ENCODE data around the gene IL24.

Gene IL24

DNA sequence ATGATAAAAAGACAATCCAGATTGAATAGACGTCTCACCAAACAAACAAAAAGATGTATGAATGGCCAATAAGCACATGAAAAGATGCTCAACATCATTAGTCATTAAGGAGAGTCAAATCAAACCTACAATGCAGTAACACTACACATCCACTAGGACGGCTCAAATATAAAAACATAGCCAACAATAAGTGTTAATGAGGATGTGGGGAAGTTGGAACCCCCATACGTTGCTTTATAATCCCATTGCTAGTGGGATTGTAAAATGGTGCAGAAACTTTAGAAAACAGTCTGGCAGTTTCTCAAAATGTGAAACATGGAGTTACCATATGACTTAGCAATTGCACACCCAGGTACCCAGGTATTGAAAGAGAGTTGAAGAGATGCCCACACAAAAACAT lies 14.7 kb upstream of the IL24 start:
- no peak for DNase-seq

DNA sequence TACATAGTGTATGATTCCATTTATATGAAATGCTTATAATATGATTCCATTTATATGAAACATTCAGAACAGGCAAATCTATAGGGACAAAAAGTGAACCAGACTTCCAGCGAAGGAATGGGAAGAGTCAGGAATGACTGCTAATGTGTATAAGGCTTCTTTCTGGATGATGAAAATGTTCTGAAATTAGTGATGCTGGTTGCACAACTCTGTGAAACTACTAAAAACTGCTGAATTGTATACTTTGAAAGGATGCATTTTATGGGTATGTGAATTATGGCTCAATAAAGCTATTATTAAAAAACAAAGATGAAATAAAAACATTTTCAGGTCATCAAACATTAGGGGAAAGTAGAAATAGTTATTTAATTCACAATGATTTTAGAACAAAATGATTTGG lies 14.1 kb upstream of the IL24 start:
- no peak for DNase-seq

DNA sequence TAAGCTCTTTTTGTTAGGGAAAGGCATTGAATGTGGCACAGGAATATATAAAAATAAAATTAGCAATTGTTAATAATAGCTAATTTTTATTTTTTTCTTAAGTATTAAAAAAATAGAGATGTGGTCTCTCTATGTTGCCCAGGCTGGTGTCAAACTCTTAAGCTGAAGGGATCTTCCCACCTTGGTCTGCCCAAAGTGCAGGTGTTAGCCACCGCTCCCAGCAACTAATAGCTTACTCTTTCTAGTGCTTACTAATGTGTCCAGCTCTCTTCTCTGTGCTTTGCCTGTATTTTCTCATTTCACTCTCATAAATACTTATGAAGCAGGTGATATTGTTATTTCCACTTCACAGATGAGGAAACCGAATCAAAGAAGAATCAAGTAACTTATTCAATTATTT lies 13.4 kb upstream of the IL24 start:
- DNase-seq = no peak

DNA sequence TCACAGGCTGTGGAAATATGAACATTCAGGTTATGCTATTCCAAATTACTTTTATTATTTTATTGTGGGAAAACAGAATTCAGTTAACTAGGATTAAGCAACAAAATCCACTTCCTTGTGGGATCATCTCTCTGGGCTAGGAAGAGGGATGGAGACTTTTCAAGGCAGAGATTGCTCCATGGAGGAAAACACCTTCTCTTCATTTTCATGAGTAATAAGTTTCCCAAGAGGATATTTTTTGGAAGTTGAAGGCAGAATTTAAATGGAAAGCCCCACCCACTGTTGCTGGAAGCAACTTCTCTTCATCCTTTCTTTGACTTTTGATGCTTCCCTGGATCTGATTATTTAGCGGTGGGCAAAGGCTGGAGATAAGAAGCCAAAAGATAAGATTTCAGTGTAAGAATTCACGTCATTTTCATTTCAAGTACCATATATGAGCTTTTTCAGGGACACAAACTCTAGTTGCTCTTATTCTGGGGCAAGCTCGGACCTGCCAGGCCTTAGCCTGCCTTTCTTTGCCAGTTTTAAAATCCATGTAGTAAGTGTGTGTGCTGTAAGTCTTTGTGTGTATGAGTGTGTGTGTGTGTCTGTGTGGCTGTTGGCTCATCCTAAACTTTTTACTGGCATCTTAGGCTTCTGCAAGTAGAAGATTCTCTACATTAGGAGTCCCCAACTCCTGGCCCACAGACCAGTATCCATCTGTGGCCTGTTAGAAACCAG lies 11.7 kb upstream of the IL24 start:
- DNase-seq = no peak

DNA sequence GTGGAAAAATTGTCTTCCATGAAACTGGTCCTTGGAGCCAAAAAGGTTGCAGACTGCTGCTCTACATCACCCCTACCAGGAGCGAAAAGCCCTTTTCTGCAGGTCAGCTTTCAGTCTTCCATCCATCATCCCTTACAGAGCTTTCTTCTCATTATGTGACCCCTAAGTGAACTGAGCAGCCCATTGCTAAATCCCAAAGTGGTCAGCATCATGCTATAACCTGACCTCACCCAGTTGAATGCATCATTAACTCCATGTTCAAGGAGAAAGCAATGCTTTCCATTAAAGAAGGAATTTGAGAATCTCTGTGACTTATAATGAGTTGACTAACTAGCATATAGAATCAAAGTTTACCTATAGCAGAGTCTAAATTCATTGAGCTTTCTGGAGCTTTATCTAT lies 10.4 kb upstream of the IL24 start:
- no peak for DNase-seq

DNA sequence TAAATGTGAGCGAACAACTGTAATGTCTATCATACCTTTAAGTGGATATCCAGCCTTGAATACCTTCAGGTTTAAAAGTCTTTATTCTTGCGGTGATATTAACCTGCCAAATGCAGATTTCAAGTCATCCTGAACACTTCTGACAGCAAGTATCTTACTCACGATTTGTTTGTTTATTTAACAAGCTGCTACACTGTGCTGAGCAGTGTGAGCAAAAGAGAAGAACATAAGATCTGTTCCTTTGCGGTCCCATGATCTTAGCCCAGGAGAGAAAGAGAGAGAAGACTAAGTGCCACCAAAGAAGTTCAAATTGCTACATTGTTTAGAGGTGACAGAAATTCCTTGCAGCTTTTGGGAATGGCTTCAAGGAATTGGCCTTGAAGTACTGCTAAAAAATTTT lies 9.5 kb upstream of the IL24 start:
- no peak for DNase-seq

DNA sequence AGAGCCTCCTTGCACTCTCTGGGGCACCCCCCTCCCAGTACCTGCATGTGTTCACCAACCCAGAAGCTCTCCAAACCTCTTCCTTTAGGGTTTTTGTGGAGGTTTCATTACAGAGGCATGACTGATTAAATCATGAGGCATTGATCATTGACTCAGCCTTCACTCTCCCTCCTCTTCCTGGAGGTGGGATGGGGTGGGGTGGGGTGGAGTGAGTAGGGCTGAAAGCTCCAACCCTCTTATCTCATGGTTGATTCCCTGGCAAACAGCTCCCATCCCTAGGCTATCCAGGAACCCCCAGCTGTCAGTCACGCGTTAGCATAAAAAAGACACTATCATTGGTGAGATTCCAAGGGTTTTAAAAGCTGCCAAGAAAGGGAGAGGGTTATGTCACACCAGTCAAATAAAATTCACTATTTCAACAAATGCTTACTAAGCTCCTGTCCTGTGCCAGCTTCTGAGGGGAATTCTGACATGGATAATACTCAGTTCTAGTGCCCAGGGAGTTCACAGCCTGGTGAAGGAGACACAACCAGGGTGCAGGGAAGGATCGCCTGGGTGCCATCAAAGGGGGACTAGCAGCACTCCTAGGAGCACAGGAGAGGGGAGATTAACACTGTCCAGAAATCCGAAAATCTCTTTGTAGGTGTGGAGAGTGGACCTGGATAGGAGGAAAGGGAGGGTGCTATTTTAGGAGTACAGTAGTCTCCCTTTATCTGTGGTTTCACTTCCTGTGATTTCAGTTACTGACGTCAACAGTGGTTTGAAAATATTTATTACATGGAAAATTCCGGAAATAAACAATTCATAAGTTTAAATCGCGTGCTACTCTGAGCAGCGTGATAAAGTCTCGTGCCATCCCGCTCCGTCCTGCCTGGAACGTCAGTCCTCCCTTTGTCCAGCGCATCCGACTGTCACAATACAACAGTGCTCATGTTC lies 6.8 kb upstream of the IL24 start:
- no peak for DNase-seq

DNA sequence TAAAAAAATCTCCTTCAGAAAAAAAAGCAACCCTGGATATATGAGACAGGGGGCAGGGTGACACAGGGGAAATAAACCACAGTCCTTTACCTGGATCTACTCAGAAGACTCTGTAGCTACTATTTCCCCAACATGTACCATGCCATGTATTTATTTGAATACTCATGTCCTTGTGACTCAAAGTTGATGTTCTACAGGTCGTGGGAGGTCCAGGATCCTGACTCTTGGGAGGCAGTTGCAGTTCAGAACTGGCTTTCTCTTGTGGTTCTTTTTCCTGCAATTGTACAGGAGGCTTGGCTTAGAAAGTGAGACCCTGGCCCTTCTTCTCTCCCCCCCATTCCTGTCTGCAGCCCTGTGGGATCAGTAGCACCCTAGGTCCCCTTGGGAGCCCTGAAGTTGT lies 5.8 kb upstream of the IL24 start:
- DNase-seq = no peak

DNA sequence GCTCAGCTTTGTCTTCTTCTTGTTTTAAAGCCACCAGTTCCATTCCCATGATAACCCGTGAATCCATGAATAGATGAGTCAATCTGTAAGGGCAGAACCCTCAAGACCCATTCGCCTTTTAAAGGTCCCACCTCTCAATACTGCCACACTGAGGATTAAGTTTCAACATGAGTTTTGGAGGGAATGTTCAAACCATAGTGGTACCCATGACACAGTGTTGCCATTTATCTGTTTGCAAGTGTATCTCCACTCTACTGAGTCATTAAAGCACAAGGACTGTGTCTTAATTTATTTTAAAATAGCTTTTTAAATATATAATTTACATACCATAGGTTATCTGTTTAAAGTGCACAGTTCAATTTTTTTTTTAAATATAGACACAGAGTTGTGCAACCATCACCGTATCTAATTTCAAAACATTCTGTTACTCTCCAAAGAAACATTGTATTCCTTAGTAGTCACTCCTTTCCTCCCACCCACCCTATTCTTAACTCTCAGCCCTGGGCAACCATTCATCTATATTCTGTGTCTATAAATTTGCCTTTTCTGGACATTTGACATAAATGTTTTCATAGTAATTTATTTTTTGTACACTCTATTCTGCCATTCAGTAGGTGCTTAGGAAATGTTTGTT lies 4.8 kb upstream of the IL24 start:
- no peak for DNase-seq

DNA sequence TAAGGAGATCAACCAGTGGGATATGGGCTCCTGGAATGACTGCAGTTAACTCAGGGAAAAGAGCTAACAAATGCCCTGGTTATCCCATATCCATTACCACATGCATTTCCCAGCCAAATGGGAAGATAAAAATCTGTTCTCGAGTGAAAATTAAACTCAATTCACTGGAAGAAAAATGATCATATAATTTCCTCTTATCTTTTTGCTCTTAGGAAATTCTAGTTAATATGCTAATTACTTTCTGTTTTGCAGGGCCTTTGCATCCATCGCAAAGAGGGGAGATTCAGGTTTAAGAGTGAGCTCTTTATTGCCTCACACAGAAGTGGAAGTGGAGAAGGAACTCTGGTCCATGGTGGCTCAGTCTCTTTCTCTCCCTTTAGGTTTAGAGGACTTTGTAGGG lies 3.9 kb upstream of the IL24 start:
- no peak for DNase-seq

DNA sequence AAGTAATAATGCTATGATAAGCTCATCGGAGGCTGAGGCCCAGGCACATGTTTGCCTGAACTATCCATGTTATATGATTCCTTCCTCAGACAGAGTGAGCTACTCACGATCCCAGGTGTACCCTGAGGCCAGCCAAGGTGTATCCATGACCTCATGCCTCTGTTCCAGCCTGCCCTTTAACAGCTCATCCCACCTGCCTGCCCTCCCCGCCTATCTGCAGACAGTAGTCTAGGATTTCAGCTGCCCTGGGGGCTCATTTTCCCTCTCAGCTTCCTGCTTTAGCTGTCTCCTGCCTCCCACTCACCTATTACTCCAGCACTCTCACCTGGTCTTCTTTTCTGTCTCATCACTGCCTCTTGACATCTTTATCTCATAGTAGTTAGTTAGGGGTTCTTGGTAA lies 1.9 kb upstream of the IL24 start:
- DNase-seq = no peak

DNA sequence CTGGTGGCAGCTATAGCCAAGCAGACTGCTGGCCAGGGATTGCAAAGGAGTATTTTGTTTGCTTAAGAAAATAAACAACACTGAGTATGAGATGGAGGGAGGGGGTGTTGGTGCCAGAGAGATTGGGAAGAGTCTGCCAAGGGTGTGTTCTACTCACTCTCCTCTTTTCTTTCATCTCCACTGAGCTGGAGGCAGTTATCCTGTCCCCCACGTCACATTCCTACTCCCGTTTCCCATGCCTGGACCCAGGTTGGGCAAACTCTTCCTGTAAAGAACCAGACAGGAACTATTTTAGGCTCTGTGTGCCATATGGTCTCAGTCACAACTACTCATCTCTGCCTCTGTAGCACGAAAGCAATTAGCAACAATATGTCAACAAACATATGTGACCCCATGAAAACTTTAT lies 1.4 kb upstream of the IL24 start:
- DNase-seq = no peak

DNA sequence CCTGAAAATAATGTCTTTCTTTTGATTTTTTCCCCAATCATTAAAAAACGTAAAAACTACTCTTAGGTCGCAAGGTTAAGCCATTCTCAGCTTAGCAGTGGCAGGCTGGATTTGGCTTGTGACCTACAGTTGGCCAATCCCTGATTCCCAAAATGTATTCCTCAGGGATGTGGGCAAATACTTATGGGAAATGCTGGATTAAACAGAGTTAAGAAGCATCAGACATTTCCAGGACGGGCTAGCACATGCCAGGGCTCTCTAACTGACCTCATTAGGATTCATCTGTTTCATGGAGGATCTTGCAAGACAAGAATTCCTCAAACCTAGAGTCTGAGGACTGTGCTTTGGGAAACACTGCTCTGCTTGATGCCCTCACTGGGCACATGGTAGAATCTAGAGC lies 982 bp upstream of the IL24 start:
- no peak for DNase-seq

DNA sequence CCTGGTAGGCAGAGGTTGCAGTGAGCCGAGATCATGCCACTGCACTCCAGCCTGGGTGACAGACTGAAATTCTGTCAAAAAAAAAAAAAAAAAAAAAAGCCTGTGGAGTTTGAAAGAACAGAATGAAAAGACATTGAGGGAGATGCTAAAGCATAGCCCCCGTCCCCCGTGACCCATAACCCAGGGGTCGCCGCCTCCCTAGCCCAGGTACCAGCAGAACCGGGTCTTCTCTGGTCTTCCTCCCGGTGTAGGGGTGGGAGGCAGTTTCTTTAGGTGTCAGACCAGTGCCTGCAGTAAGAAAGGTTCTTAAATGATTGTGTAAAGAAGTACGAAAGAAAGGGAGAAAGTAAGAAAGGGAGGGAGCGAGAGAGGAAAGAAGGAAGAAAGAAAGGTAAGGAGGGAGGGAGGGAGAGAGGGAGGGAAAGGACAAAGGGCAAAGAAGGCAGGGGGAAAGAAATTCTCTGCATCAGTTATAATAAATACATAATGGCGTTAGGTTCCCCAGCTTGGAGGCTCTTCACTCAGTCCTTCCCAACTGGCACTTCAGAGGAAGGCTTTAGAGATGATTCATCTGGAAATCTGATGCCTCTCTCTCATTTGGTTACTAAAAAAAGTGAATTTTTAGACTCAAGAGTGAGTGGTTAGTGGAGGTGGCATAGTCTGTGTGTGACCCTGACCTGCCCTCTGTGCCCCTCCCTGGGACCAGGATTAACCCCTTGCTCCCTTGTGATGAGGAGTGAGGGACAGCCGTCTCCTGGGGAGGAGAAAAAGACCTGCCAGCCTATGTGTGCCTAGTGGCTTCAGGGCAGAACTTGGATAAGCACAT lies 1.1 kb downstream of the IL24 start:
- no peak for DNase-seq

DNA sequence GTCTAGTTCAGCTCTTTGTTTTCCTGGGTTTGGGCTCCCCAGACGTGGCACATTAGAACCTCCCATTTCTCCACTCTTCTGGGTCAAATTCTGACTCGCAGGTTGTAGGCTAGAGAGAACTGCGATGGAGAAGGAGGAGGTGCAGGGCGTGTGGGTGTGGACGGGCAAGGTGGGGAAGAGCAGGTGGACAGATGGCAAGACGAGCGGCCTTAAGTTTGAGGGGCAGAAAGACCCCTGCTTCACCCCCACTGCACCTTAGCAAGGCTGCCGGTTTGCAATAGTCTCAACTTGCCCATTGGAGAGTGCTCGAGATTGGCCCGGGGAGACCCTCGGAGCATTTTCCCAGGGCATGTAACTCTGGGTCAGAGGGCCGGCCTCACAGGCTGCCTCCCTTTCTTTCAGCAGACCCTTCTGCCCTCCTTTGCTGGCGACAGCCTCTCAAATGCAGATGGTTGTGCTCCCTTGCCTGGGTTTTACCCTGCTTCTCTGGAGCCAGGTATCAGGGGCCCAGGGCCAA lies 1.7 kb downstream of the IL24 start:
- no peak for DNase-seq

DNA sequence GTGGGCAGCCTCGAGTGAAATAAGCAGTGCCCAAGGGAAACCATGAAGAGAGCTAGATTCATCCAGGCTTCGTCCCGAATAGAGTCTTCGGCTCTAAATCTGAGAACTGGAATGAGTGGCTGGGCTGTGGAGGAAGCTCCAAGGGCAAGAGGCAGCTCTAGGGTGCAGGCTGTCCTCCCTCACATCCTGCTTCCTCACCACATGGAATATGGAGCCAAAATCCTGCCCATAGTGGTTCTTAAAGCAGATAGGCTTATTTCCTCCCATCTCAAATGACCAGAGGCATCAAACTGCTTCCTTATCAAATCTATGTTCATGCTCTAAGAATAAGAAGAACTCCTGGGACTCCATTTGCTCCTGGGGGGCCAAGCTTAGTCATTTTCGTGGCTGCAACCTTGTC lies 2.5 kb downstream of the IL24 start:
- no peak for DNase-seq

DNA sequence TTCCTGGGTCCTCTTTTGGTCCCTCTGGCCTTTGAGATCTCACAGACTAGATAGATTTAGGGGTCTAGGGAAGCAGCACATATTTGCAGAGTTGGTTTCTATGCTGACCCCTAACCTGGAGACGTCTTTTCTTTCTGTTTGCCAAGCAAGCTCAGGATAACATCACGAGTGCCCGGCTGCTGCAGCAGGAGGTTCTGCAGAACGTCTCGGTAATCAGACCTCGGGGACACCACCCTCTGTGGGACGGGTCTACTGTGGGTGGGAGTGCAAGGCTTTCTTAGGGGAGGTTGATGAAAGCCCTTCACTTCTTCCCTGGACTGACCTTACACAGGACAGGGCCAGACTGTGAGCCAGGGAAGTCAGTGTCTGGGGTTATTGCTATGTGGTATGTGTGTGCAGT lies 2.9 kb downstream of the IL24 start:
- no peak for DNase-seq

DNA sequence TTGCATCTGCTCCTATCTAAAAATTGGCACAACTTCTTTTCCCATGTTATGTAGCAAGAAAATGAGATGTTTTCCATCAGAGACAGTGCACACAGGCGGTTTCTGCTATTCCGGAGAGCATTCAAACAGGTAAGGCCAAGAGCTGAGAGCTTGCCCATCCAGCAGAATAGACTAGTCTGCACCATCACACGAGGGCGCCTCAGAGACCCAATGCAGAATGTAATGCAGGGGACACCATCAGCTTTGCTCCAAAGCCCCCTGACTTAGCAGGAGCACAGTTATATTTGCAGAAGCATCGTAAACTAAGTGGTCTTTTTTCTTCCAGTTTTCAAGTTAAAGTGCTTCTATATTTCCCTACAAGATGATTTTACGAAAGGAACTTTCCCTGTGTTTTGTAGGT lies 4.7 kb downstream of the IL24 start:
- no peak for DNase-seq

DNA sequence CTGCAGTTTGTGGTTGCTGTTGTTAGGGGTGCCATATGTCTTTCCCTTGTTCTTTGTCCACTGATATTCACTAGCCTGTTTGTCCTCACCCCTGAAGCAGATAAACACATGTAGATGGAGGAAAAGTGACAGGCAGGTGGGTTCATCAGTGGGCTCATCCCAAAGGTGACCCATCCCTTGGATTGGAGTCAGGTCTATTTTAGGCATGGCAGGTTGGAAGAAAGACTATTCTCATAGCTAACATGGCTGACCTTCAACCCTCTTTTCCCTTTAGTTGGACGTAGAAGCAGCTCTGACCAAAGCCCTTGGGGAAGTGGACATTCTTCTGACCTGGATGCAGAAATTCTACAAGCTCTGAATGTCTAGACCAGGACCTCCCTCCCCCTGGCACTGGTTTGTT lies 5.5 kb downstream of the IL24 start:
- no peak for DNase-seq

DNA sequence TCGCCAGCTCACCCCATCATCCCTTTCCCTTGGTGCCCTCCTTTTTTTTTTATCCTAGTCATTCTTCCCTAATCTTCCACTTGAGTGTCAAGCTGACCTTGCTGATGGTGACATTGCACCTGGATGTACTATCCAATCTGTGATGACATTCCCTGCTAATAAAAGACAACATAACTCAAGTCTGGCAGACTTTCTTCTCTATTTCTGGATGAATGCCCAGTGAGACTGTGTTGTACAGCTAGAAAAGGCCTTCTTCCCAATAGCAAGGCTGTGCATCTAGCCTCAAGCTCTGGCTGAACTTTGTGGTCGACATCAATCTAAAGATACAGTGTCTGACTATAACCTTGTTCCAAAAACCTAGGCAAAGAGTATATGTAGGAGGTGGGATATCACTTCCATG lies 6.4 kb downstream of the IL24 start:
- DNase-seq = no peak

DNA sequence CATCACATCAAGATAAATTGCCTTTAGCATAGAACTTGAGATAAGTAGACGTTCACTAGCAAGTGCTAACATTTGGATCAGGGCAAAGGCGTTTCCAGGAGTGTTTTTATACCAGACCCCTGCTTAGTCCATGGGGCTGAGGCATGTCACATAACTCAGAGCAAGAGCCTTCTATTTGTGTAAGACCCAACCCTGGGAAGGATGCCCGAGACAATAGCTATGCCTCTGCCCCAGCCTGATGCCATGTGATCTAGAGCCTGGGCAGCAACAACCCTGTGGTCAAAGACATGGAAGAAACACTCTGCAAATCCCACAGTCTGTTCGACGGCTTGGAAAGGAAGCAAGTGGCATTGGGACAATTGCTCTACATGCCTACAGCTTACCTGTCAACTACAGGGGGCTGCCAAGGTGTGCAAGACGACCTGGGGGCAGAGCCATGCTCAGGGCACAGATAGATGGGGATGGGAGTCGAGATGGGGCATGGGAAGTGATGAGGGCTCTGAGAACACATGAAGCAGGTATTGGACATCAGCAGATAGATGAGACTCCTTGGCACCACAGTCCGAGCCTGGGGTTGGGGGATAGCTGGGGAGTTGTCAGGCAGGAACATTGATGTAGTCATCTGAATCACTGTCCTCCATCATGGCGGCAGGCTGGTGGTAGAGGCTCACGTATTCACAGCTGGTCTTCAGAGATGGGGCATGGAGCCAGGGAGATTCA lies 7.3 kb downstream of the IL24 start:
- no peak for DNase-seq

Data from activated effector memory CD4-positive, alpha-beta T cell treated with Interleukin-2 at 50 U/mL for 16 hours (primary cell).